Prostate gland (tissue), 2 donors: ENCODE results near the gene TFG.

ENCODE experiments used
- CTCF ChIP-seq, 4 experiments: fragments of 200-600 bp in 2 of 4; fragments of 450-650 bp in 2 of 4; sonication (generic) in 2 of 4; IDR thresholded peaks; 1 replicate in 3 of 4; 2 replicates in 1 of 4; pipeline ENCODE4 v1.5.1; 2016 to 2019; ENCODE audit warnings: antibody characterized with exemption in 4 of 4, mild to moderate bottlenecking in 2 of 4, moderate library complexity in 2 of 4
- POLR2A ChIP-seq: fragments of 450-650 bp; IDR thresholded peaks from one replicate; pipeline ENCODE4 v1.6.1; 2016; ENCODE audit warnings: antibody characterized with exemption, mild to moderate bottlenecking
- POLR2AphosphoS5 ChIP-seq: sonication (generic); formaldehyde crosslinking; IDR thresholded peaks from one replicate; pipeline ENCODE4 v1.6.1; 2017; ENCODE audit warnings: antibody characterized with exemption

GRCh38 chr3:100698736-100699135 lies 10.6 kb upstream of the TFG start:
- TF ChIP-seq CTCF (IDR thresholded peaks at IDR 0.05) (no peak), POLR2A (no peak), POLR2AphosphoS5 (no peak)
